IMR-90 (cell line): ENCODE measurements around the gene RIMKLA. TPM values are rescaled to one million over a fixed set of nuclear protein-coding genes. Genes with fewer than 3 reads are reported as not detected.

Experiments used
- ATAC-seq: fragments of 200-7000 bp; cut with Tn5 transposase; 2 replicates; pipeline ENCODE4 v1.9.1; 2020; ENCODE audit warnings: low read depth, mild to moderate bottlenecking, moderate library complexity
- BruUV-seq: library from RNA; stranded (reverse); fragments of 400-500 nt; replicated peaks from 2 replicates; lab custom pipeline; 2021; lab: Mats Ljungman, UMichigan
- CTCF ChIA-PET: fragments of 300-600 bp; formaldehyde crosslinking; extraction: SDS; loops from one replicate; lab custom pipeline; 2021; ENCODE audit warnings: antibody characterized with exemption; lab: Yijun Ruan, JAX
- POLR2A ChIA-PET: fragments of 300-600 bp; sonication (Branson Sonifier 250); formaldehyde crosslinking; loops from one replicate; lab custom pipeline; 2022; ENCODE audit warnings: antibody characterized with exemption; ENCODE audit not compliant: unreplicated experiment; lab: Charles Lee
- DNase-seq: peaks from one replicate; pipeline ENCODE4 v3.0.0; 2013
- H2AFZ ChIP-seq: replicated peaks from 2 replicates; pipeline ENCODE3; 2013; ENCODE audit warnings: low read length, mild to moderate bottlenecking; ENCODE audit not compliant: poor library complexity
- H2AK5ac ChIP-seq: 2 replicates; pipeline ENCODE4 v1.6.1; 2013; ENCODE audit warnings: low read depth, low read length, inconsistent platforms
- H2AK9ac ChIP-seq: replicated peaks from 2 replicates; pipeline ENCODE3; 2013; ENCODE audit warnings: mild to moderate bottlenecking, low read depth, low read length, moderate library complexity; ENCODE audit not compliant: poor library complexity
- H2BK120ac ChIP-seq: 2 replicates; pipeline ENCODE4 v1.6.1; 2013; ENCODE audit warnings: low read depth, low read length, inconsistent platforms
- H2BK15ac ChIP-seq: 3 replicates; pipeline ENCODE4 v1.6.1; 2013; ENCODE audit warnings: low read depth, low read length, inconsistent platforms
- H2BK20ac ChIP-seq: 2 replicates; pipeline ENCODE4 v1.6.1; 2013; ENCODE audit warnings: low read depth, mild to moderate bottlenecking, inconsistent platforms, low read length, moderate library complexity
- H2BK5ac ChIP-seq: 2 replicates; pipeline ENCODE4 v1.6.1; 2013; ENCODE audit warnings: mild to moderate bottlenecking, low read depth, low read length, inconsistent platforms; ENCODE audit not compliant: poor library complexity, severe bottlenecking
- H3K14ac ChIP-seq: replicated peaks from 2 replicates; pipeline ENCODE4 v1.6.1; 2013; ENCODE audit warnings: low read depth, low read length, inconsistent platforms
- H3K18ac ChIP-seq: 2 replicates; pipeline ENCODE4 v1.6.1; 2013; ENCODE audit warnings: low read depth, low read length, control low read depth
- H3K23ac ChIP-seq: 2 replicates; pipeline ENCODE4 v1.6.1; 2013; ENCODE audit warnings: low read depth, low read length, inconsistent platforms
- H3K27ac ChIP-seq: 2 replicates; pipeline ENCODE4 v1.5.1; 2013; ENCODE audit warnings: mild to moderate bottlenecking, control low read depth, low read length; ENCODE audit not compliant: insufficient read depth
- H3K27me3 ChIP-seq: 2 replicates; pipeline ENCODE4 v1.6.1; 2013; ENCODE audit warnings: low read length; ENCODE audit not compliant: control insufficient read depth, insufficient read depth
- H3K36me3 ChIP-seq: 2 replicates; pipeline ENCODE4 v1.6.1; 2013; ENCODE audit warnings: low read length, mixed read lengths; ENCODE audit not compliant: control insufficient read depth, insufficient read depth
- H3K4ac ChIP-seq: 2 replicates; pipeline ENCODE4 v1.6.1; 2013; ENCODE audit warnings: low read depth, low read length, inconsistent platforms
- H3K4me1 ChIP-seq: 2 replicates; pipeline ENCODE4 v1.6.1; 2013; ENCODE audit warnings: low read length, mixed read lengths; ENCODE audit not compliant: control insufficient read depth, insufficient read depth
- H3K4me2 ChIP-seq: 2 replicates; pipeline ENCODE4 v1.6.1; 2013; ENCODE audit warnings: low read depth, mild to moderate bottlenecking, control low read depth, low read length, moderate library complexity
- H3K4me3 ChIP-seq: 2 replicates; pipeline ENCODE4 v1.5.1; 2013; ENCODE audit warnings: low read depth, mild to moderate bottlenecking, control low read depth, low read length, moderate library complexity; ENCODE audit not compliant: insufficient read depth
- H3K56ac ChIP-seq: 2 replicates; pipeline ENCODE4 v1.6.1; 2013; ENCODE audit warnings: low read length, inconsistent platforms; ENCODE audit not compliant: insufficient read depth; ENCODE audit errors: extremely low read depth
- H3K79me1 ChIP-seq, 2 experiments: 2 replicates each; pipeline ENCODE4 v1.6.1; 2013; ENCODE audit warnings: low read length in 2 of 2, inconsistent platforms in 1 of 2, low read depth in 1 of 2
- H3K9ac ChIP-seq: 2 replicates; pipeline ENCODE4 v1.6.1; 2013; ENCODE audit warnings: low read depth, low read length, control low read depth
- H3K9me1 ChIP-seq: 2 replicates; pipeline ENCODE4 v1.6.1; 2013; ENCODE audit warnings: low read length, inconsistent platforms; ENCODE audit not compliant: insufficient read depth
- H3K9me3 ChIP-seq: 2 replicates; pipeline ENCODE4 v1.6.1; 2013; ENCODE audit warnings: low read length; ENCODE audit not compliant: control insufficient read depth, insufficient read depth
- H4K20me1 ChIP-seq: 2 replicates; pipeline ENCODE4 v1.6.1; 2013; ENCODE audit warnings: low read length, inconsistent platforms; ENCODE audit not compliant: insufficient read depth
- H4K5ac ChIP-seq: 2 replicates; pipeline ENCODE4 v1.6.1; 2013; ENCODE audit warnings: mild to moderate bottlenecking, low read depth, low read length, control low read depth
- H4K8ac ChIP-seq, 2 experiments: 2 replicates each; pipeline ENCODE4 v1.6.1; 2013; ENCODE audit warnings: low read depth in 2 of 2, low read length in 2 of 2, control low read depth in 1 of 2, inconsistent platforms in 1 of 2
- H4K91ac ChIP-seq: 2 replicates; pipeline ENCODE4 v1.6.1; 2013; ENCODE audit warnings: low read depth, low read length, inconsistent platforms; ENCODE audit not compliant: insufficient read depth
- CHD1 ChIP-seq: IDR thresholded peaks from 2 replicates; pipeline ENCODE4 v1.6.1; 2012; ENCODE audit warnings: low read depth, low read length, improper control_type of control experiment
- FOS ChIP-seq: fragments of 150-350 bp; IDR thresholded peaks from 2 replicates; pipeline ENCODE4 v1.6.1; 2016; ENCODE audit warnings: low read depth, low read length
- WGBS, 2 experiments: methylation state at CpG; one replicate each; pipeline versions ENCODE4 v1.1.5 to v1.1.7; 2013; ENCODE audit warnings: missing lambda C conversion rate in 2 of 2; ENCODE audit not compliant: insufficient read length in 1 of 2; ENCODE audit errors: extremely low coverage in 2 of 2; 5-methylcytosine and 5-hydroxymethylcytosine counted together
- dilution Hi-C: fragments of 300-500 bp; cut with HindIII; formaldehyde crosslinking; loops from one replicate; pipeline ENCODE4 v1.14.3; 2018; ENCODE audit warnings: low sequenced_read_pairs; ENCODE audit not compliant: unreplicated experiment
- in situ Hi-C: fragments of 300-500 bp; cut with MboI; formaldehyde crosslinking; loops from 3 replicates; pipeline ENCODE4 v1.14.3; 2019; ENCODE audit warnings: low sequenced_read_pairs, inconsistent platforms, mixed read lengths
- intact Hi-C: fragments of 100-400 bp; cut with micrococcal nuclease; formaldehyde crosslinking; loops from 2 replicates; pipeline ENCODE4 v1.10.0; 2022
- polyA plus RNA-seq, 3 experiments: library from polyadenylated mRNA; depleted of rRNA; stranded (reverse); fragments of >200 nt; gene quantifications; 2 replicates each; pipeline ENCODE4 v1.2.3, GENCODE V29; 2012; ENCODE audit warnings: low replicate concordance in 1 of 3
- total RNA-seq: library from RNA; depleted of rRNA; stranded (reverse); fragments of >200 nt; gene quantifications from 2 replicates; pipeline ENCODE4 v1.2.3, GENCODE V29; 2012

RIMKLA gene
- total and polyA plus RNA-seq, 2 of the 4 experiments (the other 2 are of a cell fraction), result not detected

GRCh38 chr1:42432714-42433113, 52.1 kb downstream of the RIMKLA start:
- H3K4ac ChIP-seq, result no peak overlapping the region
- no peak for DNase-seq
- in situ Hi-C loops (no loop called here), dilution Hi-C loops (no loop called here), intact Hi-C loops (no loop called here)
- no peak overlapping the region for H2AK9ac ChIP-seq
- no peak for ATAC-seq
- H3K14ac ChIP-seq, result no peak overlapping the region
- ChIA-PET POLR2A (no interaction called here), CTCF (no interaction called here)
- H2BK120ac ChIP-seq, result no peak overlapping the region
- no peaks in the 10 kb centered on the region for H3K4me1 ChIP-seq
- H3K4me2 ChIP-seq, result no peak overlapping the region
- H3K9me3 ChIP-seq, result no peaks in the 10 kb centered on the region
- H4K91ac ChIP-seq, result no peak overlapping the region
- no peak overlapping the region for H2AK5ac ChIP-seq
- H4K20me1 ChIP-seq, result no peaks in the 10 kb centered on the region
- no peak overlapping the region for H2BK5ac ChIP-seq
- no peak overlapping the region for H2BK15ac ChIP-seq
- no peak overlapping the region for H3K4me3 ChIP-seq
- TF ChIP-seq CHD1, result no peak
- TF ChIP-seq FOS, result no peak
- H3K56ac ChIP-seq, result no peak overlapping the region
- BruUV-seq, result no TSS peak
- H3K36me3 ChIP-seq, result no peaks in the 10 kb centered on the region
- no peak overlapping the region for H2BK20ac ChIP-seq
- H3K23ac ChIP-seq, result no peak overlapping the region
- 100% methylated on average over 2 of the region's 4 CpGs; no CpG with 5 or more reads in 1 of the 2 experiments for WGBS, 2 experiments
- H4K8ac ChIP-seq, result no peak overlapping the region
- H3K27ac ChIP-seq, result no peak overlapping the region
- H2AFZ ChIP-seq, result no peak overlapping the region
- H3K79me1 ChIP-seq, result no peaks in the 10 kb centered on the region
- H3K18ac ChIP-seq, result no peak overlapping the region
- H3K9me1 ChIP-seq, result no peaks in the 10 kb centered on the region
- peaks cover 7% of the 10 kb centered on the region for H3K27me3 ChIP-seq
- no peak overlapping the region for H4K5ac ChIP-seq
- no peak overlapping the region for H3K9ac ChIP-seq
